GM19099 (cell line): ENCODE measurements around the gene SLC34A3.

ENCODE experiments used
- POLR2A ChIP-seq: IDR thresholded peaks from 3 replicates; pipeline ENCODE4 v1.6.1; 2011; ENCODE audit warnings: low read depth; ENCODE audit not compliant: insufficient read length; ENCODE audit errors: extremely low read depth

Gene SLC34A3

GRCh38 chr9:137265496-137266161 is 34.9 kb downstream of the SLC34A3 start:
- no peak for TF ChIP-seq POLR2A

GRCh38 chr9:137266162-137266527 is 35.4 kb downstream of the SLC34A3 start:
- TF ChIP-seq POLR2A = no peak

- no peak for TF ChIP-seq POLR2A
These were observed 36.1 kb downstream of the SLC34A3 start for GRCh38 chr9:137266585-137267453.

- TF ChIP-seq POLR2A = no peak
These were observed 37.2 kb downstream of the SLC34A3 start for GRCh38 chr9:137267933-137268355.

GRCh38 chr9:137268538-137269201 is 38.0 kb downstream of the SLC34A3 start:
- no peak for TF ChIP-seq POLR2A

- peak; percentile 42 for TF ChIP-seq POLR2A
These were observed 38.6 kb downstream of the SLC34A3 start for GRCh38 chr9:137269231-137269772.

GRCh38 chr9:137270929-137271695 is 40.4 kb downstream of the SLC34A3 start:
- no peak for TF ChIP-seq POLR2A

GRCh38 chr9:137271696-137272076 is 41.0 kb downstream of the SLC34A3 start:
- no peak for TF ChIP-seq POLR2A

GRCh38 chr9:137272241-137273094 is 41.8 kb downstream of the SLC34A3 start:
- no peak for TF ChIP-seq POLR2A

GRCh38 chr9:137273095-137273490 is 42.4 kb downstream of the SLC34A3 start:
- TF ChIP-seq POLR2A = no peak

GRCh38 chr9:137273611-137274320 is 43.1 kb downstream of the SLC34A3 start:
- no peak for TF ChIP-seq POLR2A

GRCh38 chr9:137275203-137275587 is 44.5 kb downstream of the SLC34A3 start:
- TF ChIP-seq POLR2A = no peak
